ENCODE data around the gene ZFX. TPM values are rescaled to one million over a fixed set of nuclear protein-coding genes. Genes with fewer than 3 reads are reported as not detected.

Gene ZFX
- total and polyA plus RNA-seq, 7 donors: 3.8 to 72.3 (median 55.4) TPM

- intact Hi-C loops (cut with DNase I): no loop called here
- ATAC-seq: no peak
- H3K9me3 ChIP-seq: no peaks in the 10 kb centered on the region
- TF ChIP-seq, protein P1, sequence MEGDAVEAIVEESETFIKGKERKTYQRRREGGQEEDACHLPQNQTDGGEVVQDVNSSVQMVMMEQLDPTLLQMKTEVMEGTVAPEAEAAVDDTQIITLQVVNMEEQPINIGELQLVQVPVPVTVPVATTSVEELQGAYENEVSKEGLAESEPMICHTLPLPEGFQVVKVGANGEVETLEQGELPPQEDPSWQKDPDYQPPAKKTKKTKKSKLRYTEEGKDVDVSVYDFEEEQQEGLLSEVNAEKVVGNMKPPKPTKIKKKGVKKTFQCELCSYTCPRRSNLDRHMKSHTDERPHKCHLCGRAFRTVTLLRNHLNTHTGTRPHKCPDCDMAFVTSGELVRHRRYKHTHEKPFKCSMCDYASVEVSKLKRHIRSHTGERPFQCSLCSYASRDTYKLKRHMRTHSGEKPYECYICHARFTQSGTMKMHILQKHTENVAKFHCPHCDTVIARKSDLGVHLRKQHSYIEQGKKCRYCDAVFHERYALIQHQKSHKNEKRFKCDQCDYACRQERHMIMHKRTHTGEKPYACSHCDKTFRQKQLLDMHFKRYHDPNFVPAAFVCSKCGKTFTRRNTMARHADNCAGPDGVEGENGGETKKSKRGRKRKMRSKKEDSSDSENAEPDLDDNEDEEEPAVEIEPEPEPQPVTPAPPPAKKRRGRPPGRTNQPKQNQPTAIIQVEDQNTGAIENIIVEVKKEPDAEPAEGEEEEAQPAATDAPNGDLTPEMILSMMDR (IDR thresholded peaks at IDR 0.05): no peak
- H3K4me3 ChIP-seq: no peak overlapping the region
- H3K27ac ChIP-seq: no peak overlapping the region
- 59 to 88% (median 79%) methylated on average over 1 of the region's 1 CpG for WGBS, 3 donors
- H3K27me3 ChIP-seq (ENCODE audit: insufficient read depth in 3 of 3, low read length in 2 of 3): no peaks in the 10 kb centered on the region
- H3K4me1 ChIP-seq: peaks cover 51% of the 10 kb centered on the region
- peaks cover 0 to 39% of the 10 kb centered on the region in 2 donors for H3K36me3 ChIP-seq (ENCODE audit: insufficient read depth in 1 of 2, low read depth in 1 of 2)
- DNase-seq: no peak
Observed at GRCh38 chrX:24204958-24205357, 55.4 kb downstream of the ZFX start.

- intact Hi-C loops (cut with DNase I): no loop called here
- TF ChIP-seq, protein P1 (IDR thresholded peaks at IDR 0.05): no peak
- WGBS, 3 donors: 49 to 67% (median 61%) methylated on average over 2 of the region's 2 CpGs
Observed at GRCh38 chrX:24207826-24208225, 58.3 kb downstream of the ZFX start.

GRCh38 chrX:24208496-24209240 is 59.1 kb downstream of the ZFX start:
- Histone ChIP-seq H3K4me1 (peaks cover 17% of the 10 kb centered on the region), H3K9me3 (no peaks in the 10 kb centered on the region), H3K36me3 (ENCODE audit: insufficient read depth in 1 of 2, low read depth in 1 of 2) (peaks cover 0 to 67% of the 10 kb centered on the region in 2 donors), H3K27ac (no peak overlapping the region), H3K4me3 (no peak overlapping the region), H3K27me3 (ENCODE audit: insufficient read depth in 3 of 3, low read length in 2 of 3) (no peaks in the 10 kb centered on the region)
- intact Hi-C loops (cut with DNase I): no loop called here
- TF ChIP-seq, protein P1 (IDR thresholded peaks at IDR 0.05): no peak
- ATAC-seq (no peak), DNase-seq (no peak)
- 90 to 96% (median 90%) methylated on average over 13 of the region's 13 CpGs for WGBS, 3 donors

More at GRCh38 chrX:24207826-24208225, 58.3 kb downstream of the ZFX start:
- Histone ChIP-seq H3K9me3 (no peaks in the 10 kb centered on the region), H3K27ac (no peak overlapping the region), H3K27me3 (ENCODE audit: insufficient read depth in 3 of 3, low read length in 2 of 3) (no peaks in the 10 kb centered on the region), H3K36me3 (ENCODE audit: insufficient read depth in 1 of 2, low read depth in 1 of 2) (peaks cover 0 to 68% of the 10 kb centered on the region in 2 donors), H3K4me3 (no peak overlapping the region), H3K4me1 (peaks cover 26% of the 10 kb centered on the region)
- DNase-seq: no peak
- ATAC-seq: no peak

- H3K27me3 ChIP-seq (ENCODE audit: insufficient read depth in 3 of 3, low read length in 2 of 3): no peaks in the 10 kb centered on the region
- H3K9me3 ChIP-seq: no peaks in the 10 kb centered on the region
- intact Hi-C loops (cut with DNase I): no loop called here
- 74 to 89% (median 89%) methylated on average over 6 of the region's 6 CpGs for WGBS, 3 donors
- H3K4me3 ChIP-seq: no peak overlapping the region
- ATAC-seq: no peak
- DNase-seq: no peak
- H3K36me3 ChIP-seq (ENCODE audit: insufficient read depth in 1 of 2, low read depth in 1 of 2): peaks cover 0 to 75% of the 10 kb centered on the region in 2 donors
- TF ChIP-seq, protein P1 (IDR thresholded peaks at IDR 0.05): no peak
- H3K4me1 ChIP-seq: peaks cover 4% of the 10 kb centered on the region
- no peak overlapping the region for H3K27ac ChIP-seq
Observed at GRCh38 chrX:24210190-24210589, 60.7 kb downstream of the ZFX start.

Data from psoas muscle (tissue), 8 donors.